Urinary bladder (tissue), 4 donors: ENCODE measurements around the gene SCAMP3. TPM values are rescaled to one million over a fixed set of nuclear protein-coding genes. Genes with fewer than 3 reads are reported as not detected.
"Not testable (repeated sequence)": the region's sequence is repeated elsewhere in the genome, so short reads cannot be mapped to it uniquely, and the experiment has no call there.

ENCODE experiments used
- DNase-seq: peaks from one replicate; pipeline ENCODE4 v3.0.0-alpha.2; 2015; ENCODE audit errors: extremely low spot score
- H3K27ac ChIP-seq: one replicate; pipeline ENCODE4 v1.5.1; 2013; ENCODE audit warnings: low read depth, mild to moderate bottlenecking, moderate library complexity
- H3K36me3 ChIP-seq: one replicate; pipeline ENCODE4 v1.6.1; 2013; ENCODE audit warnings: mild to moderate bottlenecking, moderate library complexity; ENCODE audit not compliant: insufficient read depth
- H3K4me1 ChIP-seq: one replicate; pipeline ENCODE4 v1.6.1; 2013; ENCODE audit warnings: mild to moderate bottlenecking, moderate library complexity; ENCODE audit not compliant: insufficient read depth
- H3K4me3 ChIP-seq: one replicate; pipeline ENCODE4 v1.5.1; 2013; ENCODE audit warnings: low read depth, low read length
- WGBS: extraction: QIAGEN DNeasy Blood & Tissue Kit; methylation state at CpG from one replicate; pipeline ENCODE4 v1.1.7; 2013; 5-methylcytosine and 5-hydroxymethylcytosine counted together
- polyA plus RNA-seq: library from polyadenylated mRNA; stranded (reverse); fragments of 200-250 nt; gene quantifications from one replicate; pipeline ENCODE4 v1.2.3, GENCODE V29; 2013
- total RNA-seq: library from RNA; depleted of rRNA; stranded (reverse); fragments of >200 nt; gene quantifications from one replicate; pipeline ENCODE4 v1.2.3, GENCODE V29; 2014
- donor health status: healthy with polysubstance abuse.
- donor health status: healthy.

SCAMP3 gene
- total and polyA plus RNA-seq, 2 donors = 13.1 to 74.9 TPM

DNA sequence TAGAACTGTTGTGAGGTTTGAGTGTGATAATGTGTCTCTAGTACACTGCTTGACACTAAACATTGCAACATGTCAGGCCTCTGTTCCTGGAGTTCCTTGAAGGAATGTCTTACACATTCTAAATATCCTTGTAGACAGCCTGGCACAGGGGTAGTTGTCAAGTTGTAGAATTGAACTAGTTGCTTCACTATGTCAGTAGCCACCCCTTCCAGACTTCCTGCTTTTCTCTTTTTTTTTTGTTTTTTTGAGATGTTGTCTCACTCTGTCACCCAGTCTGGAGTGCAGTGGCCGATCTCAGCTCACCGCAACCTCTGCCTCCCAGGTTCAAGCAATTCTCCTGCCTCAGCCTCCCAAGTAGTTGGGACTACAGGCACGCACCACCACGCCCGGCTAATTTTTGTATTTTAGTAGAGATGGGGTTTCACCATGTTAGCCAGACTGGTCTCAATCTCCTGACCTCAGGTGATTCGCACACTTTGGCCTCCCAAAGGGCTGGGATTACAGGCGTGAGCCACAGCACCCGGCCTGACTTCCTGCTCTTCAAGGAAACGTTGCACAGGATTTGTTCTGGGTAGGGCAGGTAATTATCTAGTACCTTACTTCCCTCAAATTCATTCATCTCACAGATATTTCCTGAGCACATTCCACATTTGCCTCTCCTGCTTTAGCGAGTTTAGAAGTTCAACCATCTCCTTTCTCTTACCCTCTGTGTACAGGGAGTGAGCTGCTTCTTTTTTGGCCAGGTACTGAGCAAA lies 41.8 kb downstream of the SCAMP3 start:
- H3K4me3 ChIP-seq, H3K36me3 ChIP-seq, H3K27ac ChIP-seq, DNase-seq, H3K4me1 ChIP-seq: not testable (repeated sequence)
- WGBS = 86% methylated on average over 10 of the region's 10 CpGs

DNA sequence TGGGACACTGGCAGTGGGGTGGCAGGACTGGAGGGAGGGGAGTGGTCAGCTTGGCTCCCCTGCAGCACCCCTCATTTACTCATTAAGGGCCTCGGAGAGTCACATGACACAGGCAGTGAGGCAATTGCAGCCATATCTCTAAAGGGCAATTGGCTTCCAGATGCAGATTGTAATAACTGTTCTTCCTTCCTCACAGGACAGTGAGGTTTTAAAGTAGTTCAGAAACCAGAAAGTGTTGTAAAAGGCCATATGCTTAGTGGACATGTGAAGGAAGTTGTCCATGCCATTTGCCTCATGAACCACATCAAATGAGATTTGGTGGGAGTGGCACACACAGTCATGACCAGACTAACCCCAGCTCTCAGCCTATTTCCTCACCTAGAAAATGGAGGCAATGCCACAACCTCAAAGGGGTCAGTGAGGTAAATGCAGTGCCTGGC lies 42.5 kb downstream of the SCAMP3 start:
- no peak overlapping the region for H3K4me3 ChIP-seq
- 8% methylated on average over 1 of the region's 1 CpG for WGBS
- H3K27ac ChIP-seq = no peak overlapping the region

DNA sequence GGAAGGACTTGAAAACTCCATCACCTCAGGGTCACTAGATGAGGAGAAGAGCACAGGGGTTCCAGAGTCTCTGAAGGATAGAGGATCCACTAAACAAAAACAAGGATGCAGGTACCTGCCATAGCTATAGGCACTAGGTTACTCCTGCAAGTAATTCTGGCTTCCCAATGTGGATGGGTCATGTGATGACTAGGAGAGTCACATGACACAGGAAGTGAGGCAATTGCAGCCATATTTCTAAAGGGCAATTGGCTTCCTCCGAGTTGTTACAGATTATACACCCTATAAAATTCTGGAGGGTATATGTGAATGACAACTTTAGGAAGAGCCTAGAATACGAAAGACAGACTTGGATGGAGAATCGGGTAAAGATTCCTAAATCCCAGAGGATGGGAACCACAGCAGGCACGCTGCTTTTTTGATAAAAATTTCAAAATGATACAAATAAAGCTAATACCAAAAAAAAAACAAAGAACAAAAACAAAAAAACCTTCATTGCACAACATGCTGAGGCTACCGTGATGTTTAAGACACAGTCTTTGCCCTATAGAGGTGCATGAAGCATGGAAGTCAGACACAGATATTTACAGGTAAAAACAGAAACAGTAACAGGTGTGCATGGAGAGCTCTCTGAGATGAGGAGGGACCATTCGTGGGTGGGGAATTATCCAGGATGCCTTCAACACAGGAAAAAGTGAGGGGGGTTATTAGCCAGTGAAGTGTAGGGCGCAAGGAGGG lies 43.1 kb downstream of the SCAMP3 start:
- no peaks in the 10 kb centered on the region for H3K4me1 ChIP-seq
- WGBS = 36% methylated on average over 7 of the region's 7 CpGs
- no peaks in the 10 kb centered on the region for H3K36me3 ChIP-seq
- DNase-seq = no peak
- no peak overlapping the region for H3K4me3 ChIP-seq
- no peak overlapping the region for H3K27ac ChIP-seq

More for the DNA sequence above, 42.5 kb downstream of the SCAMP3 start:
- no peak for DNase-seq
- Histone ChIP-seq H3K36me3 (no peaks in the 10 kb centered on the region), H3K4me1 (no peaks in the 10 kb centered on the region)

DNA sequence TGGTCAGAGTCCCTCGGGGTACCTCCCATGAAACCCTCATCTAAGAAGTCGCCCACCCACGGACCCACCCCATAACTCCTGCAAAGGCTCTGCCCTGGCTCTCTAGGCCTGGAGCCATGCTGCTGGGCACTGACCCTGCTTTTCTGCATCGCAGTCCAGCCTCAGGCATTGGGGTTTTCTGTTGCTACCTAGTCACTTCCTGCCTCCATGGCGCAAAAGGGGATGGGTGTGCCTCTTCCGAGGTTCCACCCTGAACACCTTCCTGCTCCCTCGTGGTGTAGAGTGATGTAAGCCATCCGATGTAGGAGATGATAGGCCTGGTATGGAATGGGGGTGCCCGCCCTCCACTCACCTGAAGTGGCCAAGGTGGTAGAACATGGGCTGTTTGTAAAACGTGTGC lies 47.5 kb downstream of the SCAMP3 start:
- H3K36me3 ChIP-seq, H3K27ac ChIP-seq, H3K4me3 ChIP-seq, DNase-seq, H3K4me1 ChIP-seq: not testable (repeated sequence)
- WGBS = 78% methylated on average over 9 of the region's 10 CpGs

DNA sequence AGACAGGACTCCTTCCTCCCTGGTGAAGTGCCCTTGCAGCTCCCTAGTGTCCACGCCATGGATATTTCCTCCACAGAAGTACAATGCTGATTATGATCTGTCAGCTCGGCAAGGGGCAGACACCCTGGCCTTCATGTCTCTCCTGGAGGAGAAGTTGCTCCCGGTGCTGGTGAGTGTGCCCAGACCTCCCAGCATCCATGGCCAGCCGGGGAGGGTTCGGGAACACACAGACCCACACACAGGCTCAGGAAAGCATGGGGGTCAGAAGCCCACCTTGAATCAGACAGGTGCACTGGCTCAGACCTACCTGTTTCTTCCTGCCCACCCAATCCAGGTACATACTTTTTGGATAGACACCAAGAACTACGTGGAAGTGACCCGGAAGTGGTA lies 50.1 kb downstream of the SCAMP3 start:
- DNase-seq, H3K4me1 ChIP-seq, H3K27ac ChIP-seq, H3K4me3 ChIP-seq, H3K36me3 ChIP-seq: not testable (repeated sequence)
- 71% methylated on average over 7 of the region's 7 CpGs for WGBS

DNA sequence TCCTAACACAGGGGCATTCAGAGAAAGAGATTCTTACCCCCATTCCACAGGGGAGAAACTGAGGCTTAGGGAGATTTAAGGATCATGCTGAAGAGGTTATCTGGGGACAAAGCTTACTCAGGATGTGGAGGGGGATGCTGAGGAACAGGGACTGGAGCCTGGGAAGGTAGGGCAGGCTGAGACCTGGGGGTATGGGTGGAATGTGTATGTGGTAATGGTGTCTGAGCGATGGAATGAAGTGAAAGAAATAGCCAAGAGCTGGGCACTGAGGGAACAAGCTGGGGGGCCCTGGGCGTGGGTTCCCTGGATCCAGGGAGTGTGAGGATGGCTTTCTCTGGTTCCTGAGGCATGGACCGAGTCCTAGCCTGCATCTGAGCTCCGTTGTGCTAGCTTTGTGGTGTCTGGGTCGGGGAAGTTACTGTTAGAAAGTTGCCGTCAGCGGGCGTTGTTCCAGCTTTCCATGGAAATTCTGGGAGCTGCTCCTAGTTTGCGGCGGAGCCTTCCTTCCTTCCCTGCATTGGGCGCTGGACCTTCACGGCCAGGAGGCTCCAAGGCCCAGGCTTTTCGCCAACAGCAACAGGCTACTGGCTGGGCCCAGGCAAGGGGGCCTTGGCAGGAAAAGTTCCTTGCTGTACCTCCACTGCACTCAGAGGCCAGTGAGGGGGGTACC lies 50.6 kb downstream of the SCAMP3 start:
- 63% methylated on average over 13 of the region's 13 CpGs for WGBS
- DNase-seq, H3K4me3 ChIP-seq, H3K36me3 ChIP-seq, H3K27ac ChIP-seq, H3K4me1 ChIP-seq: not testable (repeated sequence)

DNA sequence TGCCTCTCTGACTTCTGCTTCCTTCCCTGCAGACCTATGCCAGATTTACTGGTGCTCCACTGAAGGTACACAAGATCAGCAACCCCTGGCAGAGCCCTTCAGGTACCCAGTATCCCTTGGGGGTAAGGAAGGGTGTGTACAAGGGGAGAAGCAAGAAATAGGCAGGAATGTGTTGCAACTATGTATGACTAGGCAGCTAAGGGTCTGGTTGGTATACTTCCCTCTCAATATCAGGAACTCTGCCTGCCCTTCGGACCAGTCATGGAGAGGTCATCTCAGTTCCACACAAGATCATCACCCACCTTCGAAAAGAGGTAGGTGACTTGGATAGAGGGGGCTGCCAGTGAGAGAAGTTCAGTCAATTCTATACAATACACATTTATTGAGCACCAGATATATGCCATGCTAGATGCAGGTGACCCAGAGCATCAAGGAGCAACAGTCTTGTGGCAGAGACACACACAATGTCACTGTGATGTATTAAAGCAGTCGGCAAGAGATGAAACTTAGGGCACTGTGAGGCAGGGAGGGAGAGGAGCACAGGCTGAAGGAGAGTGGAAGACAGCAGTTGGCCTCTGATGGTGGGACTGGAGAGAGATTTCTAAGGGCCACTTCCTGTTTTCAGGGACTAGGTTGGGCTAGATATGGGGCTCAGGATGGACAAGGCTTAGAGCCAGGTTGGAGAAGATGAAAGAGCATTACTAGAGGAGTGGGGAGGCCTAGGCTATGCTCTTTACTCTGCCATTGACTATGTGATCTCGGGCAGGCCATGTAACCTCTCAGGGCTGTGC lies 51.7 kb downstream of the SCAMP3 start:
- H3K36me3 ChIP-seq = no peaks in the 10 kb centered on the region
- H3K4me1 ChIP-seq = no peaks in the 10 kb centered on the region
- H3K27ac ChIP-seq = no peak overlapping the region
- DNase-seq = no peak
- WGBS = 87% methylated on average over 4 of the region's 4 CpGs
- no peak overlapping the region for H3K4me3 ChIP-seq

DNA sequence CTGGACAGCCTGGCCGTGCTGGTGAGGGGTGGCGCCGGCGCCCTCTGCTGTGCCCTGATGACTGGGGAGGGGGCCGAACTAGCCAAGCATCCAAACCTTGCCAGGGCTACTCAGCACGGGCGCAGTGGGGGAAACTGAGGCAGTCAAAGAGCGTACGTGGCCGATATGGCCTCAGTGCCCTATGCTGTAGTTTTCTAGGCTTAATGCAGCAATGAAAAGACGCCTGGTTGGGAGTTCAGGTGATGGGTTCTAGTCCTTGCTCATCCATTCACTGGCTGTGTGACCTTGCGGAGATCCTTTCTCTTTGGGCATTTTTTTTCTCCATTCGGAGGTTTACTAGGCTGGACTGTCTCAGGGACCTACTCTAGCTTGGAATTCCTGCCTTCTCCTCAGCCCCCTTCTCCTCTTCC lies 52.8 kb downstream of the SCAMP3 start:
- Histone ChIP-seq H3K27ac (peak overlapping the region; percentile 93), H3K4me1 (no peaks in the 10 kb centered on the region), H3K36me3 (no peaks in the 10 kb centered on the region), H3K4me3 (peak overlapping the region; percentile 66)
- no peak for DNase-seq
- 3% methylated on average over 13 of the region's 13 CpGs for WGBS

DNA sequence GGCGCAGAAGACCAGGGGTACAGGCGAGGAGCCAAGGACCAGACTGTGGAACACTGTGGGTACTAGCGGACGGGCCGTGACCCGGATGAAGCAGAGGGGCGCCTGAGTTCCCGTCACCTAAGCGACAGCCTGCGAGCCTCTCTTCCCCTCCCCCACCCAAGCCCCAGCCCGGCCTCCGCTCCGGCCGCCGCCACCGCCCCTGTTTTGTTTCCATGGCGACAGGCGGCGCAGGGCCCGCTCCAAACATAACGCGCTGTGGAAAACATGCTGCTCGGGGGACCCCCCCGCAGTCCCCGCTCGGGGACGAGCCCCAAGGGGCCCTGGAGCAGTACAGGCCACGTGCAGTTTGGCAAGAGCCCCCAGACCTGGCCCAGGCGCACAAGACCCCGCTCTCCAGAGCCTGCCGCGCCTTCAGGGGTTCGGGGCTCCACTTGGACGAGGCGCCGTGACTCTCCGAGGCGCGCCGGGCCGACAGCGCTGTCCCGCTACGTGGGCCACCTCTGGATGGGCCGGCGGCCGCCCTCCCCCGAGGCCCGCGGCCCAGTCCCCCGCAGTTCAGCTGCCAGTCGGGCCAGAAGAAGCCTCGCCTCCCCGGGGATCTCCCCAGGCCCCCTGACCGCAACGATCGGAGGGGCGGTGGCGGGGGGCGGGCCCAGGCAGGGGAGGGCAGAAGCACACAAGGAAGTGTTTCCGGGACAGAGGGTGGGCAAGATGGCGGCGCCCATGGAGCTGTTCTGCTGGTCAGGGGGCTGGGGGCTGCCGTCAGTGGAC lies 53.4 kb downstream of the SCAMP3 start, which contains the start of gene MTX1:
TSS of gene MTX1 (plus strand) at position 155 of the 771 bp plus-strand sequence. CDS start at position 265, 110 bp downstream.
- H3K36me3 ChIP-seq = no peaks in the 10 kb centered on the region
- WGBS = under 1% methylated on average over 64 of the region's 64 CpGs
- peak within 1 kb of the TSS; percentile 93 for H3K27ac ChIP-seq
- DNase-seq = no peak
- no peaks in the 10 kb centered on the region for H3K4me1 ChIP-seq
- peak within 1 kb of the TSS; percentile 66 for H3K4me3 ChIP-seq

DNA sequence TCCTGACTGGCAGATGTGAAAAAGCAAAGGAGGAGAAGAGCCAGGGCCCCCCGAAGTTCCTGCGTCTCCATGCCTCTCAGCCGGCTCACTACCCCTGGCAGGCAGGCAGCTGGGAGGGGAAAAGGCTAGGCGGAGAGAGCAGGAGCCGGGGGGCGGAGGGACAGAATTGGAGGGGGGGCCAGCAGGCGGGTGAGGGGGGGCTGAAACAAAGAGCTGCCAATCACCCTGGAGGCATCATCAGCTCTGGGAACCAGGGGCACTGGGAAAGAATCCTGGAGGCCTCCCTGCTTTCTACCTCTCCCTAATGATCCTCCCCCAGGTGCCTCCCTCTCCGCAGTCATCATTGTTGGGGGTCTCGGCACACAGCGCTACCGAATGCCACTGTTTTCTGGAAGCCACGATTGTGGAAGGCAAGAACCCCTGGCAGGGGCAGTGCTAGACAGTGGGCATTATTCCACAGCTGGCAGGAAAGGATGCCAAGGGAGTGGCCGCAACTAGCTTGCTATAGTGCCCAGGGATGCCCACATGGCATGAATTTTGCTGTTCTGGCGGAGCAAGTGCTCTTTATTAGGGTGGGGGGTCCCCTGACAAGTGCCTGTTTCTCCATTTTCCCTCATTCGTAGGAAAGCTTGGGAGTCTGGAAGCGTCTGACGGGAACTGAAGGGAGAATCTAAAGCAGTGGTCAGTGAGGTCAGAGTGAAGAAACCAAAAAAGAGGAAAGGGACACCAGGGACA lies 54.2 kb downstream of the SCAMP3 start, which contains the start of gene THBS3:
TSS of gene THBS3 (minus strand) at position 92 of the 735 bp plus-strand sequence. CDS start at position 71, 21 bp downstream.
- WGBS = 10% methylated on average over 17 of the region's 17 CpGs
- Histone ChIP-seq H3K27ac (peak within 1 kb of the TSS; percentile 93), H3K4me3 (peak within 1 kb of the TSS; percentile 66), H3K36me3 (no peaks in the 10 kb centered on the region), H3K4me1 (no peaks in the 10 kb centered on the region)
- DNase-seq = no peak

DNA sequence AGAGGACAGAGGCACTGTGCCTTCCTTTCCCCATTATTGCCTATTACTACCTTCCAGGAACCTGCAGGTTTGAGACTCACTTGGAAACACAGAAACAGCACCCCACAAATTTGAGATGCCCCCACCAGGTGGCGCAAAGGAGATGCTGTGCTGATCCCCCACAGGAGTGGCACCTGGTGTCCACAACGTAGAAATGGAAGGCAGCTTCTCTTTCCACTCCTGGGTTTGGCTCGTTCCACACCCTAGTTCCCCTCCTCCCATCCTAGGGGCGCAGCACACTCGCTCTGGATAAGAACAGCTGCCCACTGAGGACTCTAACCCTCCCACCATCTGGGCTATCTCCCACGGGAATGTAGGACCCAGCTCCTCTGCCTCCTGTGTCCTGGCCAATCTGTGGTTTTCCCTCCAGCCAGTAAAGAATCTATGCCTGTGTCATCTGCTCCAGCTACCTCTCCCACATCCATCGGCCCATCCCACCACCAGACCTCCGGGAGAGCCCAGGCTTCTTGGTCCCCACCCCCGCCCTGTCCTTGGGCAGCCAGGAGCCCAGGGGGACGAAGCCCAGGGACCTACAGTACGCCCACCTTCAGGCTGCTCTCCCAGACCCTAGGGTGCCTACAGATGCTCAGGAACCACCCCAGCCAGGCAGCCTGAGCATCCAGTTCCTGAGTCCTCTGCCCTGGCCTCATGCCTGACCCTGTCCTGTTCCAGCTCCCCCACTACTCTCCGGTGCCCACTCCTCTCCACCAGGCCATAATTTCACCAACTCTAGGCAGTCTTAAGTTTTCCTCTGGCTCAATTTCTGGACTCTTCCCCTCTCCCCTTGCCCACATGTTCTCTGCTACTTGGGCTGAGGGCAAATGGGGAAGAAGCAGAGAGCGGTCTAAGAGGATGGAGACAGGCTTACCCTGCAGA lies 55.0 kb downstream of the SCAMP3 start:
- Histone ChIP-seq H3K4me3 (no peak overlapping the region), H3K36me3 (no peaks in the 10 kb centered on the region), H3K27ac (peak overlapping the region; percentile 48), H3K4me1 (no peaks in the 10 kb centered on the region)
- no peak for DNase-seq
- 12% methylated on average over 13 of the region's 13 CpGs for WGBS
